DND-41 (cell line): ENCODE results near the gene IL22.

Source experiments
- ATAC-seq: fragments of 200-7000 bp; cut with Tn5 transposase; 3 replicates; pipeline ENCODE4 v1.9.1; 2021; ENCODE audit warnings: low read depth; ENCODE audit not compliant: insufficient read depth
- DNase-seq: peaks from one replicate; pipeline ENCODE4 v3.0.0-alpha.2; 2020
- H2AFZ ChIP-seq: 2 replicates; pipeline ENCODE4 v1.6.0; 2012; ENCODE audit warnings: low read depth, low read length
- H3K27ac ChIP-seq: 2 replicates; pipeline ENCODE4 v1.5.1; 2012; ENCODE audit warnings: low read length, inconsistent platforms
- H3K27me3 ChIP-seq: fragments of 200-600 bp; sonication (generic); 2 replicates; pipeline ENCODE4 v1.6.0; 2012; ENCODE audit warnings: low read length, mild to moderate bottlenecking, inconsistent platforms; ENCODE audit not compliant: insufficient read depth, poor library complexity
- H3K36me3 ChIP-seq: 2 replicates; pipeline ENCODE4 v1.5.1; 2012; ENCODE audit warnings: low read length, inconsistent platforms; ENCODE audit not compliant: insufficient read depth
- H3K4me1 ChIP-seq: 2 replicates; pipeline ENCODE4 v1.5.1; 2012; ENCODE audit warnings: mild to moderate bottlenecking, low read length; ENCODE audit not compliant: insufficient read depth
- H3K4me2 ChIP-seq: 2 replicates; pipeline ENCODE4 v1.6.0; 2012; ENCODE audit warnings: mild to moderate bottlenecking, moderate library complexity, low read length, inconsistent platforms; ENCODE audit not compliant: insufficient read depth
- H3K4me3 ChIP-seq, 2 experiments: fragments of 200-600 bp in 1 of 2; shearing (Covaris generic) in 1 of 2; 2 replicates each; pipeline ENCODE4 v1.5.1; 2012 to 2016; ENCODE audit warnings: inconsistent platforms in 2 of 2, low read length in 2 of 2, mild to moderate bottlenecking in 2 of 2, low read depth in 1 of 2, moderate library complexity in 1 of 2
- H3K79me2 ChIP-seq: 2 replicates; pipeline ENCODE4 v1.6.0; 2012; ENCODE audit warnings: low read length, inconsistent platforms; ENCODE audit not compliant: insufficient read depth
- H3K9ac ChIP-seq: 2 replicates; pipeline ENCODE4 v1.6.0; 2012; ENCODE audit warnings: low read depth, mild to moderate bottlenecking, inconsistent platforms, low read length, moderate library complexity
- H3K9me3 ChIP-seq: 2 replicates; pipeline ENCODE4 v1.5.1; 2012; ENCODE audit warnings: low read length, moderate library complexity, mild to moderate bottlenecking, inconsistent platforms; ENCODE audit not compliant: insufficient read depth, severe bottlenecking
- H4K20me1 ChIP-seq: 2 replicates; pipeline ENCODE4 v1.6.0; 2012; ENCODE audit warnings: low read length; ENCODE audit not compliant: insufficient read depth
- EZH2 ChIP-seq: IDR thresholded peaks from 3 replicates; pipeline ENCODE4 v1.6.1; 2012; ENCODE audit warnings: borderline replicate concordance, low read depth, mild to moderate bottlenecking, moderate library complexity, low read length, inconsistent platforms; ENCODE audit not compliant: severe bottlenecking
- TF ChIP-seq, protein P1 (sequence below): IDR thresholded peaks from 2 replicates; pipeline ENCODE4 v1.5.1; 2012; ENCODE audit warnings: borderline replicate concordance, low read length, moderate library complexity, mild to moderate bottlenecking; ENCODE audit not compliant: poor library complexity, severe bottlenecking; ENCODE audit errors: extremely low read depth

Gene IL22

DNA sequence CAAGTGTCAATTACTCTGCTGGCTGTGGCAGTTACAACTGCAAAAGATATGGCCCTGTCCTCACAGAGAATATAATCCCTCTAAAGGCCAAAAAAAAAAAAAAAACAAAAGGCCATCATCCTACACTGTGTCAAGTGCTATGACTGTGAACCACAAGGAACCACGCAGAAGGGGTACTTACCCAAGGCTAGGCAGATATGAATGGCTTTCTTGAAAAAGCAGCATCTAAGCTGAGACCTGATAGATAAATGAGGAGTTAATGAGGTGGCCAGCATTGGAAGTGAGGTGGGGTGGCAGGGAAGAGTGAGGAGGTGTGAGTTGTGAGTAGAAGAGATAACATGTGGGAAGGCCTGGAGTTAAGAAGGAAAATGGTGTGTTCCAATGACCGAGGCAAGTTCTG is 16.4 kb upstream of the IL22 start:
- TF ChIP-seq, protein P1, sequence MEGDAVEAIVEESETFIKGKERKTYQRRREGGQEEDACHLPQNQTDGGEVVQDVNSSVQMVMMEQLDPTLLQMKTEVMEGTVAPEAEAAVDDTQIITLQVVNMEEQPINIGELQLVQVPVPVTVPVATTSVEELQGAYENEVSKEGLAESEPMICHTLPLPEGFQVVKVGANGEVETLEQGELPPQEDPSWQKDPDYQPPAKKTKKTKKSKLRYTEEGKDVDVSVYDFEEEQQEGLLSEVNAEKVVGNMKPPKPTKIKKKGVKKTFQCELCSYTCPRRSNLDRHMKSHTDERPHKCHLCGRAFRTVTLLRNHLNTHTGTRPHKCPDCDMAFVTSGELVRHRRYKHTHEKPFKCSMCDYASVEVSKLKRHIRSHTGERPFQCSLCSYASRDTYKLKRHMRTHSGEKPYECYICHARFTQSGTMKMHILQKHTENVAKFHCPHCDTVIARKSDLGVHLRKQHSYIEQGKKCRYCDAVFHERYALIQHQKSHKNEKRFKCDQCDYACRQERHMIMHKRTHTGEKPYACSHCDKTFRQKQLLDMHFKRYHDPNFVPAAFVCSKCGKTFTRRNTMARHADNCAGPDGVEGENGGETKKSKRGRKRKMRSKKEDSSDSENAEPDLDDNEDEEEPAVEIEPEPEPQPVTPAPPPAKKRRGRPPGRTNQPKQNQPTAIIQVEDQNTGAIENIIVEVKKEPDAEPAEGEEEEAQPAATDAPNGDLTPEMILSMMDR = no peak
- no peak for TF ChIP-seq EZH2
- ATAC-seq = no peak
- H3K4me3 ChIP-seq = no peak overlapping the region
- H3K27ac ChIP-seq = no peak overlapping the region
- H3K4me2 ChIP-seq = no peak overlapping the region
- no peaks in the 10 kb centered on the region for H3K36me3 ChIP-seq
- no peak overlapping the region for H2AFZ ChIP-seq
- H3K9me3 ChIP-seq = no peaks in the 10 kb centered on the region
- no peak overlapping the region for H3K9ac ChIP-seq
- no peaks in the 10 kb centered on the region for H3K79me2 ChIP-seq
- H3K27me3 ChIP-seq = no peaks in the 10 kb centered on the region
- H4K20me1 ChIP-seq = no peaks in the 10 kb centered on the region
- DNase-seq = no peak
- H3K4me1 ChIP-seq = no peaks in the 10 kb centered on the region

DNA sequence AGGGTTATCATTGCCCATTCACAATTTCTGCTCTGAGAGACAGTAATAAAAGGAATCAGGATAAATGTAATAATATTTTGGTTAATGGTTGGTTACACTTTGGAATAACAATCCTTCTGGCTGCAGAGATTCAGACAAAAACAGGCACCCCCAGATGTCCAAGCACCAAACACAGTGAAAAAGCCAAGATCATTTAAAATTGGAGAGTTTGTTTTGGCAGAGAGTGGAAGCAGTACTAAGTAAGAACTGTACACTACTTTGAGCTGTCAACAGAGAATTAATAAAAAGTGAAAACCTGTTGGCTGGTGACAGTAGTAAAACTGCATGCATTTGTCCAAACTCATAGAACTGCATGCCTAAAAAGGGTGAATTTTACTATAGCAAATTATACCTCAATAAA is 15.6 kb upstream of the IL22 start:
- H3K4me2 ChIP-seq = no peak overlapping the region
- DNase-seq (no peak), ATAC-seq (no peak)
- TF ChIP-seq EZH2 = no peak
- TF ChIP-seq, protein P1 = no peak
- H3K9ac ChIP-seq = no peak overlapping the region
- no peaks in the 10 kb centered on the region for H3K4me1 ChIP-seq
- H2AFZ ChIP-seq = no peak overlapping the region
- no peak overlapping the region for H3K4me3 ChIP-seq
- H3K27ac ChIP-seq = no peak overlapping the region
- H3K36me3 ChIP-seq = no peaks in the 10 kb centered on the region
- H4K20me1 ChIP-seq = no peaks in the 10 kb centered on the region
- no peaks in the 10 kb centered on the region for H3K27me3 ChIP-seq
- H3K79me2 ChIP-seq = no peaks in the 10 kb centered on the region
- no peaks in the 10 kb centered on the region for H3K9me3 ChIP-seq

DNA sequence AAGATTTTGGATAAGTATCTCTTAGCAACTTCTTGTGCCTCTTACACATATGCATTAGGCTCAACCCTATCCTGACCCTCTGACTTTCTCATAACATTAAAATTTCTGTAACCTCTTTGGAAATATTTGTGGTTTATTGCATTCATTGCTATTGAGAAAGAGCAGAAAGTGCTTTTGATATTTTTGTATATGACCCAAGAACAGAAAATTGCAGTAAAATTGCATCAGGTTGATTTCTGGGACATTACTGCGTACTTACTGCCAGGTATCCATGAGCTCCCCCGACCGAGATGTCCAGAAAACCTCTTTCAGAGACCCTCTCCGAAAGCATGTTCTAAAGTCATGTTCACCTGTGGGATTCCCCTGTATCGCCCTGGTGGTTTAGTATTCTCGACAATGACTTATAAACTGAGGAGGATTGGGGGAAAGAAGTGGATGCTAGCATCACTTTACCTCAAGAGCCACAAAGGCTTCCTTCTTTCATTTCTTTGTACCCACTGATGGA is 14.5 kb upstream of the IL22 start:
- no peak overlapping the region for H3K4me2 ChIP-seq
- ATAC-seq (no peak), DNase-seq (no peak)
- H3K4me1 ChIP-seq = no peaks in the 10 kb centered on the region
- no peaks in the 10 kb centered on the region for H3K79me2 ChIP-seq
- no peak overlapping the region for H3K27ac ChIP-seq
- no peaks in the 10 kb centered on the region for H3K36me3 ChIP-seq
- no peaks in the 10 kb centered on the region for H3K9me3 ChIP-seq
- H3K27me3 ChIP-seq = no peaks in the 10 kb centered on the region
- H3K9ac ChIP-seq = no peak overlapping the region
- no peak for TF ChIP-seq EZH2
- TF ChIP-seq, protein P1 = no peak
- no peaks in the 10 kb centered on the region for H4K20me1 ChIP-seq
- H3K4me3 ChIP-seq = no peak overlapping the region
- no peak overlapping the region for H2AFZ ChIP-seq

DNA sequence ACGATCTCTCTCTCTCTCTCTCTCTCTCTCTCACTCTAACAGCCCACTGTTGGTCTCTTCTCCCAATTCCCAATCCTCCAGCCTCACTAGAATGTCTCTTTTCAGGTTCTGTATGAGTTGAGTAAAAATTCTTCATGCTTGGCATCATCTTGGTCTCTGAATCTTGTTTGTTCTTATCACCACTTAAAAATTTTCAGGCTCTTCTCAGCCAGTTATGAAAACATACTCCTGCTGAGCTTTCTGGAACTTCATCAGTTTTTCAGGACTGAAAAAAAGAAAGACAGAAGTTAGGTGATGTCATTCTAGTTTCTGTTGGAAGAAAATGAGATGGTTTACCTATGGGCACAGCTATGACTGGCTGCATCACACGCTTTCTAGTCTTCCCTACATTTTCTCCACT is 11.5 kb upstream of the IL22 start:
- H3K9ac ChIP-seq = no peak overlapping the region
- no peaks in the 10 kb centered on the region for H3K4me1 ChIP-seq
- no peak for DNase-seq
- no peak overlapping the region for H3K4me3 ChIP-seq
- no peaks in the 10 kb centered on the region for H3K79me2 ChIP-seq
- no peaks in the 10 kb centered on the region for H3K27me3 ChIP-seq
- ATAC-seq = no peak
- no peak overlapping the region for H3K27ac ChIP-seq
- H3K9me3 ChIP-seq = no peaks in the 10 kb centered on the region
- no peaks in the 10 kb centered on the region for H4K20me1 ChIP-seq
- no peak overlapping the region for H2AFZ ChIP-seq
- TF ChIP-seq EZH2 = no peak
- TF ChIP-seq, protein P1 = no peak
- no peak overlapping the region for H3K4me2 ChIP-seq
- H3K36me3 ChIP-seq = no peaks in the 10 kb centered on the region
